ENCODE measurements around the gene SDS.
A peak's percentile ranks its signal among the peaks of the same experiment; 100 is the strongest.

The SDS gene

GRCh38 chr12:113361574-113362370 is 41.9 kb downstream of the SDS start:
- H3K9me3 ChIP-seq (ENCODE audit: insufficient read depth, low read length): no peaks in the 10 kb centered on the region
- H3K79me2 ChIP-seq (ENCODE audit: low read length): peaks cover 6% of the 10 kb centered on the region
- no peak overlapping the region for H3K27ac ChIP-seq (ENCODE audit: low read length)
- no peaks in the 10 kb centered on the region for H3K27me3 ChIP-seq (ENCODE audit: low read depth, low read length)
- no peak overlapping the region for H3K4me3 ChIP-seq (ENCODE audit: low read length)
- peaks cover 15% of the 10 kb centered on the region for H3K4me1 ChIP-seq (ENCODE audit: low read length)
- no peaks in the 10 kb centered on the region for H4K20me1 ChIP-seq (ENCODE audit: insufficient read depth, low read length)
- no peaks in the 10 kb centered on the region for H3K36me3 ChIP-seq (replicated peaks; ENCODE audit: low read depth, low read length)
- TF ChIP-seq EZH2phosphoT487 (IDR thresholded peaks at IDR 0.05; ENCODE audit: low read depth) (no peak), CTCF (IDR thresholded peaks at IDR 0.05; ENCODE audit: low read depth, low read length) (no peak)
- H3K4me2 ChIP-seq (ENCODE audit: low read length): no peak overlapping the region
- H3K9ac ChIP-seq (ENCODE audit: low read length): no peak overlapping the region
- no peak overlapping the region for H2AFZ ChIP-seq (ENCODE audit: low read depth, low read length)

GRCh38 chr12:113359939-113360748 is 43.5 kb downstream of the SDS start:
- H4K20me1 ChIP-seq (ENCODE audit: insufficient read depth, low read length): no peaks in the 10 kb centered on the region
- no peaks in the 10 kb centered on the region for H3K9me3 ChIP-seq (ENCODE audit: insufficient read depth, low read length)
- peak overlapping the region; percentile 91; the same call in 1 of the 2 replicates for H3K4me3 ChIP-seq (ENCODE audit: low read length)
- no peak overlapping the region for H3K27ac ChIP-seq (ENCODE audit: low read length)
- TF ChIP-seq CTCF (IDR thresholded peaks at IDR 0.05; ENCODE audit: low read depth, low read length) (peak; percentile 21), EZH2phosphoT487 (IDR thresholded peaks at IDR 0.05; ENCODE audit: low read depth) (no peak)
- H3K36me3 ChIP-seq (replicated peaks; ENCODE audit: low read depth, low read length): no peaks in the 10 kb centered on the region
- H3K79me2 ChIP-seq (ENCODE audit: low read length): peaks cover 6% of the 10 kb centered on the region
- H2AFZ ChIP-seq (ENCODE audit: low read depth, low read length): no peak overlapping the region
- H3K27me3 ChIP-seq (ENCODE audit: low read depth, low read length): no peaks in the 10 kb centered on the region
- H3K9ac ChIP-seq (ENCODE audit: low read length): no peak overlapping the region
- peak overlapping the region; percentile 98 for H3K4me2 ChIP-seq (ENCODE audit: low read length)
- H3K4me1 ChIP-seq (ENCODE audit: low read length): peaks cover 15% of the 10 kb centered on the region

- no peaks in the 10 kb centered on the region for H3K27me3 ChIP-seq (ENCODE audit: low read depth, low read length)
- H3K36me3 ChIP-seq (replicated peaks; ENCODE audit: low read depth, low read length): no peaks in the 10 kb centered on the region
- peak overlapping the region; percentile 98 for H3K4me2 ChIP-seq (ENCODE audit: low read length)
- H3K9me3 ChIP-seq (ENCODE audit: insufficient read depth, low read length): no peaks in the 10 kb centered on the region
- TF ChIP-seq EZH2phosphoT487 (IDR thresholded peaks at IDR 0.05; ENCODE audit: low read depth) (no peak), CTCF (IDR thresholded peaks at IDR 0.05; ENCODE audit: low read depth, low read length) (no peak)
- peak overlapping the region; percentile 78 for H3K9ac ChIP-seq (ENCODE audit: low read length)
- peaks cover 6% of the 10 kb centered on the region for H3K79me2 ChIP-seq (ENCODE audit: low read length)
- no peak overlapping the region for H2AFZ ChIP-seq (ENCODE audit: low read depth, low read length)
- no peak overlapping the region for H3K27ac ChIP-seq (ENCODE audit: low read length)
- no peaks in the 10 kb centered on the region for H4K20me1 ChIP-seq (ENCODE audit: insufficient read depth, low read length)
- peak overlapping the region; percentile 91 for H3K4me3 ChIP-seq (ENCODE audit: low read length)
- peaks cover 15% of the 10 kb centered on the region for H3K4me1 ChIP-seq (ENCODE audit: low read length)
These were observed 44.4 kb downstream of the SDS start for GRCh38 chr12:113359133-113359938.

Measured in OCI-LY3 (cell line).